H9 (cell line): ENCODE data around the gene WDR70. TPM values are rescaled to one million over a fixed set of nuclear protein-coding genes. Genes with fewer than 3 reads are reported as not detected.

Source experiments
- DNase-seq: peaks from one replicate; pipeline ENCODE4 v3.0.0-alpha.2; 2017
- H2AFZ ChIP-seq: one replicate; pipeline ENCODE4 v1.6.1; 2013; ENCODE audit warnings: mild to moderate bottlenecking, low read length, control low read depth, moderate library complexity
- H2AK5ac ChIP-seq: 2 replicates; pipeline ENCODE4 v1.6.1; 2013; ENCODE audit warnings: low read length, control low read depth, mixed read lengths; ENCODE audit not compliant: insufficient read length
- H2BK120ac ChIP-seq: one replicate; pipeline ENCODE4 v1.6.1; 2013; ENCODE audit warnings: low read depth, mild to moderate bottlenecking, low read length, control low read depth, inconsistent platforms; ENCODE audit not compliant: poor library complexity, severe bottlenecking
- H2BK12ac ChIP-seq: 2 replicates; pipeline ENCODE4 v1.6.1; 2013; ENCODE audit warnings: low read length, control low read depth, mixed read lengths, low read depth; ENCODE audit not compliant: insufficient read length
- H2BK15ac ChIP-seq: 2 replicates; pipeline ENCODE4 v1.6.1; 2013; ENCODE audit warnings: low read depth, low read length, control low read depth
- H2BK20ac ChIP-seq: one replicate; pipeline ENCODE4 v1.6.1; 2013; ENCODE audit warnings: low read depth, mild to moderate bottlenecking, low read length, control low read depth, inconsistent platforms; ENCODE audit not compliant: poor library complexity, severe bottlenecking
- H2BK5ac ChIP-seq: 2 replicates; pipeline ENCODE4 v1.6.1; 2013; ENCODE audit warnings: low read length, control low read depth, mixed read lengths; ENCODE audit not compliant: insufficient read length
- H3K14ac ChIP-seq: 2 replicates; pipeline ENCODE4 v1.6.1; 2013; ENCODE audit warnings: low read length, control low read depth; ENCODE audit not compliant: insufficient read depth
- H3K18ac ChIP-seq: 2 replicates; pipeline ENCODE4 v1.6.1; 2013; ENCODE audit warnings: low read depth, mild to moderate bottlenecking, mixed read lengths, low read length, control low read depth; ENCODE audit not compliant: insufficient read length
- H3K23ac ChIP-seq: 2 replicates; pipeline ENCODE4 v1.6.1; 2013; ENCODE audit warnings: low read length, control low read depth, mixed read lengths, low read depth; ENCODE audit not compliant: insufficient read length
- H3K23me2 ChIP-seq: 2 replicates; pipeline ENCODE4 v1.6.1; 2013; ENCODE audit warnings: low read depth, mild to moderate bottlenecking, mixed read lengths, low read length, control low read depth; ENCODE audit not compliant: insufficient read length, poor library complexity, severe bottlenecking
- H3K27ac ChIP-seq: 2 replicates; pipeline ENCODE4 v1.5.1; 2013; ENCODE audit warnings: low read length, control low read depth, mixed read lengths, low read depth; ENCODE audit not compliant: insufficient read length
- H3K27me3 ChIP-seq: 2 replicates; pipeline ENCODE4 v1.6.1; 2013; ENCODE audit warnings: low read length, control low read depth, inconsistent platforms; ENCODE audit not compliant: insufficient read depth
- H3K4ac ChIP-seq: 2 replicates; pipeline ENCODE4 v1.6.1; 2013; ENCODE audit warnings: low read depth, mild to moderate bottlenecking, control low read depth, inconsistent platforms, low read length, moderate library complexity
- H3K4me1 ChIP-seq: 2 replicates; pipeline ENCODE4 v1.6.1; 2013; ENCODE audit warnings: low read length, control low read depth, inconsistent platforms; ENCODE audit not compliant: insufficient read depth
- H3K4me2 ChIP-seq: 2 replicates; pipeline ENCODE4 v1.6.1; 2013; ENCODE audit warnings: low read length, control low read depth, mixed read lengths; ENCODE audit not compliant: insufficient read length, insufficient read depth
- H3K56ac ChIP-seq: 2 replicates; pipeline ENCODE4 v1.6.1; 2013; ENCODE audit warnings: low read depth, mild to moderate bottlenecking, mixed read lengths, low read length, control low read depth; ENCODE audit not compliant: insufficient read length
- H3K79me1 ChIP-seq: 2 replicates; pipeline ENCODE4 v1.6.1; 2013; ENCODE audit warnings: low read depth, mild to moderate bottlenecking, moderate library complexity, low read length, control low read depth, inconsistent platforms; ENCODE audit not compliant: insufficient read depth, poor library complexity, severe bottlenecking
- H3K79me2 ChIP-seq: 2 replicates; pipeline ENCODE4 v1.6.1; 2013; ENCODE audit warnings: low read length, control low read depth, inconsistent platforms; ENCODE audit not compliant: insufficient read depth
- H3K9ac ChIP-seq: 2 replicates; pipeline ENCODE4 v1.6.1; 2013; ENCODE audit warnings: low read length, control low read depth, mixed read lengths; ENCODE audit not compliant: insufficient read length; ENCODE audit errors: extremely low read depth
- H3K9me3 ChIP-seq: one replicate; pipeline ENCODE4 v1.6.1; 2013; ENCODE audit warnings: low read depth, low read length, inconsistent platforms; ENCODE audit not compliant: control insufficient read depth
- H3T11ph ChIP-seq: one replicate; pipeline ENCODE4 v1.6.1; 2013; ENCODE audit warnings: mild to moderate bottlenecking, low read length, control low read depth, inconsistent platforms
- H4K20me1 ChIP-seq: one replicate; pipeline ENCODE4 v1.6.1; 2013; ENCODE audit not compliant: control insufficient read depth, insufficient read length, insufficient read depth
- H4K5ac ChIP-seq: 2 replicates; pipeline ENCODE4 v1.6.1; 2013; ENCODE audit warnings: low read depth, mild to moderate bottlenecking, mixed read lengths, low read length, control low read depth; ENCODE audit not compliant: insufficient read length
- H4K8ac ChIP-seq: replicated peaks from 2 replicates; pipeline ENCODE4 v1.6.1; 2013; ENCODE audit warnings: low read length, control low read depth, mixed read lengths, low read depth; ENCODE audit not compliant: insufficient read length
- H4K91ac ChIP-seq: 2 replicates; pipeline ENCODE4 v1.6.1; 2013; ENCODE audit warnings: low read depth, mild to moderate bottlenecking, moderate library complexity, mixed read lengths, low read length, control low read depth; ENCODE audit not compliant: insufficient read length
- H3K27ac Mint-ChIP-seq, 3 experiments: 2 replicates in 2 of 3; 3 replicates in 1 of 3; pipeline ENCODE4 v1.8.0; 2020 to 2021; ENCODE audit warnings: mixed read lengths in 3 of 3, mild to moderate bottlenecking in 1 of 3, moderate library complexity in 1 of 3
- H3K27me3 Mint-ChIP-seq: 2 replicates; pipeline ENCODE4 v1.8.0; 2021; ENCODE audit warnings: low read depth, mild to moderate bottlenecking, moderate library complexity, mixed read lengths
- H3K36me3 Mint-ChIP-seq, 3 experiments: 2 replicates in 2 of 3; 3 replicates in 1 of 3; pipeline ENCODE4 v1.8.0; 2020 to 2021; ENCODE audit warnings: low read depth in 3 of 3, mixed read lengths in 3 of 3; ENCODE audit not compliant: insufficient read depth in 1 of 3
- H3K4me1 Mint-ChIP-seq, 2 experiments: 2 replicates each; pipeline ENCODE4 v1.8.0; 2020; ENCODE audit warnings: mixed read lengths in 2 of 2
- H3K4me3 Mint-ChIP-seq, 2 experiments: 2 replicates in 1 of 2; 3 replicates in 1 of 2; pipeline ENCODE4 v1.8.0; 2020 to 2021; ENCODE audit warnings: mild to moderate bottlenecking in 2 of 2, mixed read lengths in 2 of 2, moderate library complexity in 1 of 2
- H3K9me3 Mint-ChIP-seq, 2 experiments: 2 replicates in 1 of 2; 3 replicates in 1 of 2; pipeline ENCODE4 v1.8.0; 2020; ENCODE audit warnings: mild to moderate bottlenecking in 2 of 2, mixed read lengths in 2 of 2, moderate library complexity in 1 of 2
- total RNA-seq: library from RNA; stranded (reverse); gene quantifications from 2 replicates; pipeline ENCODE4 v1.2.1, GENCODE V29; 2021
- TF ChIP-seq, protein P1 (sequence below): fragments of 200-600 bp; sonication (generic); conservative IDR thresholded peaks from 3 replicates; pipeline ENCODE4 v1.8.0; 2021; ENCODE audit warnings: antibody characterized with exemption, mild to moderate bottlenecking

The WDR70 gene
- total RNA-seq, 1 experiment from 2014 or later = 38.1 TPM

DNA sequence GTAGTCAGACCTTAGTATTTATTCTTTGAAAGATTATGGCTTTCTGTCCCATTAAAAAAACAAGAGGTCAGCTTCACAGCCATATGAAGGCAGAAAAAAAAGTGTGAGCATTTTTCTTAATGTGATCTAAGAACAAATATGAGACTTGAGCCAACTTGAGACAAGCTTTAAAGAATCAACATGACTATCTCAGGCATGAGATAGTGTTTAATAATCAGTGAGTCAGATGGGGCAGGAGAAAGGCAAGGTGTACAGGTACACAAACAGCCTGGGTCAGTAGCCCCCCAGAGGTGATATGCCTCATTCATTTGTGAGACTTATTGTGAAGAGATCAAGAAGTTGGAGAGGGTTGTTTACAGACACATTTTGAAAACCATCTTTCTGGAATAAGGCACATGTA lies 377.1 kb downstream of the WDR70 start:
- Histone ChIP-seq H4K91ac (no peak overlapping the region), H4K20me1 (no peaks in the 10 kb centered on the region), H2BK5ac (no peak overlapping the region), H3K4me1 (no peaks in the 10 kb centered on the region), H3K9me3 (no peaks in the 10 kb centered on the region), H3K18ac (no peak overlapping the region), H2AK5ac (no peak overlapping the region), H3K23me2 (no peaks in the 10 kb centered on the region), H3K79me1 (no peaks in the 10 kb centered on the region), H3K14ac (no peak overlapping the region), H3K9ac (no peak overlapping the region), H2BK15ac (no peak overlapping the region), H3K4ac (no peak overlapping the region), H3K23ac (no peak overlapping the region), H4K5ac (no peak overlapping the region), H3K27ac (no peak overlapping the region), H2BK12ac (no peak overlapping the region), H2AFZ (no peak overlapping the region), H3K56ac (no peak overlapping the region), H2BK20ac (no peak overlapping the region), H3T11ph (no peak overlapping the region), H2BK120ac (no peak overlapping the region), H4K8ac (no peak overlapping the region), H3K27me3 (no peaks in the 10 kb centered on the region), H3K79me2 (no peaks in the 10 kb centered on the region), H3K4me2 (no peak overlapping the region)
- Mint-ChIP-seq H3K9me3 (no peaks in the 10 kb centered on the region), H3K27ac (peak overlapping the region in 2 of 3 experiments; percentile 4 to 41; a peak in 3 of 7 replicates), H3K4me1 (no peaks in the 10 kb centered on the region), H3K36me3 (no peaks in the 10 kb centered on the region), H3K4me3 (no peak overlapping the region), H3K27me3 (no peaks in the 10 kb centered on the region)
- TF ChIP-seq, protein P1, sequence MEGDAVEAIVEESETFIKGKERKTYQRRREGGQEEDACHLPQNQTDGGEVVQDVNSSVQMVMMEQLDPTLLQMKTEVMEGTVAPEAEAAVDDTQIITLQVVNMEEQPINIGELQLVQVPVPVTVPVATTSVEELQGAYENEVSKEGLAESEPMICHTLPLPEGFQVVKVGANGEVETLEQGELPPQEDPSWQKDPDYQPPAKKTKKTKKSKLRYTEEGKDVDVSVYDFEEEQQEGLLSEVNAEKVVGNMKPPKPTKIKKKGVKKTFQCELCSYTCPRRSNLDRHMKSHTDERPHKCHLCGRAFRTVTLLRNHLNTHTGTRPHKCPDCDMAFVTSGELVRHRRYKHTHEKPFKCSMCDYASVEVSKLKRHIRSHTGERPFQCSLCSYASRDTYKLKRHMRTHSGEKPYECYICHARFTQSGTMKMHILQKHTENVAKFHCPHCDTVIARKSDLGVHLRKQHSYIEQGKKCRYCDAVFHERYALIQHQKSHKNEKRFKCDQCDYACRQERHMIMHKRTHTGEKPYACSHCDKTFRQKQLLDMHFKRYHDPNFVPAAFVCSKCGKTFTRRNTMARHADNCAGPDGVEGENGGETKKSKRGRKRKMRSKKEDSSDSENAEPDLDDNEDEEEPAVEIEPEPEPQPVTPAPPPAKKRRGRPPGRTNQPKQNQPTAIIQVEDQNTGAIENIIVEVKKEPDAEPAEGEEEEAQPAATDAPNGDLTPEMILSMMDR = no peak
- DNase-seq = no peak
